HG03175 (cell line): ENCODE measurements around the gene WDR74.
"Not testable (repeated sequence)": the region's sequence is repeated elsewhere in the genome, so short reads cannot be mapped to it uniquely, and the experiment has no call there.

ENCODE experiments used
- ATAC-seq: cut with Tn5 transposase; IDR thresholded peaks from one replicate; pipeline ENCODE4 v1.9.1; 2021; ENCODE audit warnings: mild to moderate bottlenecking, moderate library complexity; ENCODE audit not compliant: unreplicated experiment

WDR74 gene

GRCh38 chr11:62842171-62842741 lies 2.9 kb upstream of the WDR74 start:
- no peak for ATAC-seq

DNA sequence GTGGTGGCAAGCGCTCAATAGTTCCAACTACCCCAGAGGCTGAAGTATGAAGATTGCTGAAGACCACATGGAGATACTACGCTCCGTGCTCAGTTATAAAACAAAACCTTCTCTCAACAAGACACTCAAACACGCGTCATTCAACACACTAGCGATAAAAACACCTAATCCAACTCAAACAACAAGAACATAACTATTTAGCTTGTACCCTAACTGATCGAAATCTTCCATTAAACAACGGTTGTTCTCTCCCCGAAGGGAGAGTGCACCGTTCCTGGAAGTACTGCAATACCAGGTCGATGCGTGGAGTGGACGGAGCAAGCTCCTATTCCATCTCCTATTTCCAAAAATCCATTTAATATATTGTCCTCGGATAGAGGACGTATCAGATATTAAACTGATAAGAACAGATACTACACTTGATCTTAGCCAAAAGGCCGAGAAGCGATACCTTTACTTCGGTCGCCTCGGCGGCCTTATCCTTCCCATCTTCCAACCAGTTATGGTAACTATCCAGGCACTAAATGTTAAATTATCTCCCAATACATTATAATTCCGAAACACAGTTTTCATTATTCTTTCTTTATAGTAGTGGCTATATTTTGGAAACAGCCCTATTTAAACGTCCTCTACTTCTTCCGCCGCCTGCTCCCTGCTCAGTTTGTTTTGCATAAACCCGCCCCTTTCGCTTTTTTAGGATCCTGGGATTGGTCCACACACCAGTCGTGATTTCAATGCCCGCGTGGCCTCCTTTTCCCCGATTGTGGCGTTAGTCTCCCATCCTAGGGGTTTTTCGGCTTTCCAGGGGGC lies 2.2 kb upstream of the WDR74 start:
- ATAC-seq: peak; percentile 62

DNA sequence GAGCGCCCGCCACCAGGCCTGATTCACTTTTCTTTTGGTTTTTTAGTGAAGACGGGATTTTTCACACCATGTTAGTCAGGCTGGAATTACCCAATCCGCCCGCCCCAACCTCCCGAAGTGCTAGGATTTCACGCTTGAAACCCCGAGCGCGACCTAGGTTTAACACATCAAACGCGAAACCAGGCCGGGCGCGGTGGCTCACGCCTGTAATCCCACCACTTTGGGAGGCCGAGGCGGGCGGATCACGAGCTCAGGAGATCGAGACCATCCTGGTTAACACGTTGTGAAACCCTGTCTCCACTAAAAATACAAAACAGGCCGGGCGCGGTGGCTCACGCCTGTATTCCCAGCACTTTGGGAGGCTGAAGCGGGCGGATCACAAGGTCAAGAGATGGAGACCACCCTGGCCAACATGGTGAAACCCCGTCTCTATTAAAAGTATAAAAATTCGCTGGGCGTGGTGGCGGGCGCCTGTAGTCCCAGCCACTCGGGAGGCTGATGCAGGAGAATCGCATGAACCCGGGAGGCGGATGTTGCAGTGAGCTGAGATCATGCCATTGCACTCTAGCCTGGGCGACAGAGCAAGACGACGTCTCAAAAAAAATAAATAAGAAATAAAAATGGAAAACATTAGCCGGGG lies 1.5 kb upstream of the WDR74 start:
- ATAC-seq: not testable (repeated sequence)

DNA sequence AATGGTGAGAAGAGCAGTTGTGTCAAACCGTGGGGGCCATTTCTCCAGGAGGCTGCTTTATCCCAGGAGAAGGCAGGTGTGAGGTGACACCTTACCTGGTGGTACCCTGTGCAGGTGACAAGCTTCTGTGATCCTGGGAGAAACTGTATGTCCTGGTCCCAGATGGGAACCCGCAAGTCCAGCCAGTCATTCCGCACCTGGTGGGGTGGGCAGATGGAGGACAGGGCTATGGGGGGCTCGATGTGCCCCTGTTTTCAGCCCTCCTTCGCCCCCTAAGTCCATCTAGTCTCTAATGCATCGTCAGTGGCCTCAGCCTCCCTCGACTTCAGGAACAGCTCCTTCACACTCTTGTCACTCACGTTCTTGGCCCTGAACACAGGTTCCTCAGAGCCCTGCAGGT lies 4.1 kb downstream of the WDR74 start:
- no peak for ATAC-seq

GRCh38 chr11:62832336-62833234 lies 6.8 kb downstream of the WDR74 start, which contains the start of gene TEX54:
TSS of gene TEX54 (minus strand) at chr11:62832841.
- ATAC-seq: peak; percentile 22

- ATAC-seq: peak; percentile 86
Observed at GRCh38 chr11:62831520-62832335, 7.7 kb downstream of the WDR74 start, which contains the start of gene STX5. TSS of gene STX5 (minus strand) at chr11:62832051. CDS start at chr11:62831243, 808 bp downstream.

- no peak for ATAC-seq
Observed at GRCh38 chr11:62830904-62831519, 8.4 kb downstream of the WDR74 start.

DNA sequence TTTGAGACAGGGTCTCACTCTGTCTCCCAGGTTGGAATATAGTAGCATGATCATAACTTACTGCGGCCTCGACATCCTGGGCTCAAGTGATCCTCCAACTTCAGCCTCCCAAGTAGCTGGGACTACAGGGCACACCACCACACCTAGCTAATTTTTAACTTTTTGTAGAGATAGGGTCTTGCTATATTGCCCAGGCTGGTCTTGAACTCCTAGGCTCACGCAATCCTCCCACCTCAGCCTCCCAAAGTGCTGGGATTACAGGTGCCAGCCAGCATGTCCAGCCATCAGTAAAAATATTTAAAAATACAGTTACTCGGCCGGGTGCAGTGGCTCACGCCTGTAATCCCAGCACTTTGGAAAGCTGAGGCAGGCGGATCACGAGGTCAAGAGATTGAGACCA lies 11.3 kb downstream of the WDR74 start:
- ATAC-seq: not testable (repeated sequence)

DNA sequence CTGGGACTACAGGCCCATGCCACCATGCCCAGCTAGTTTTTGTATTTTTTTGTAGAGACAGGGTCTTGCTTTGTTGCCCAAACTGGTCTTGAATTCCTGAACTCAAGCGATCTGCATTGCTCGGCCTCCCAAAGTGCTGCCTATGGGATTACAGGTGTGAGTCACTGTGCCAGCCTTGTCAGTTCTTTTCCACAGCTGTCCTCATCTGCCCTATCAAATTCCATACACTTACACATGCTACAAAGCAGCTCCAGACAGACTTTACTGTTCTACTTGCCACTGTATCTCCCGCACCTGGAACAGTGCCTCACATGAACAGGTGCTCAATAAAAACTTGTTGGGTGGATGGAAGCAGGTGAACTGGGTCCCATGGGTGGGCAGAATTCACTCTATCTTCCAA lies 15.7 kb downstream of the WDR74 start:
- no peak for ATAC-seq

DNA sequence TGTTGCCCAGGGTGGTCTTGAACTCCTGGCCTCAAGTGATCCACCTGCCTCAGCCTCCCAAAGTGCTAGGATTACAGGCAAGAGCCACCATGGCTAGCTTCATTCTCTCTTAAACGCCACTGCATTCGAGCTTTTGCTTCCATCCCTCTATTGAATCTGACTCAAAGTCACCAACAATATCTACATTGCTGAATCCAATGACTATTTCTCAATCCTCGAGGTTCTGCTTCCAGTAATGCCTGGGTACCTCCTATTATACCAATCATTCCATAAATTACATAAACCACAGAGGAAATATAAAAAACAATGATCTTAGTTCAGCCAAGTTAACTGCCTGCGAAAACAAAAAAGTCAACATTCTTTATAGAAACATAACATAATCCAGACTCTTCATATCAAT lies 22.3 kb downstream of the WDR74 start:
- no peak for ATAC-seq

- ATAC-seq: no peak
Observed at GRCh38 chr11:62816557-62816956, 22.8 kb downstream of the WDR74 start.

GRCh38 chr11:62811659-62812058 lies 27.7 kb downstream of the WDR74 start:
- no peak for ATAC-seq

DNA sequence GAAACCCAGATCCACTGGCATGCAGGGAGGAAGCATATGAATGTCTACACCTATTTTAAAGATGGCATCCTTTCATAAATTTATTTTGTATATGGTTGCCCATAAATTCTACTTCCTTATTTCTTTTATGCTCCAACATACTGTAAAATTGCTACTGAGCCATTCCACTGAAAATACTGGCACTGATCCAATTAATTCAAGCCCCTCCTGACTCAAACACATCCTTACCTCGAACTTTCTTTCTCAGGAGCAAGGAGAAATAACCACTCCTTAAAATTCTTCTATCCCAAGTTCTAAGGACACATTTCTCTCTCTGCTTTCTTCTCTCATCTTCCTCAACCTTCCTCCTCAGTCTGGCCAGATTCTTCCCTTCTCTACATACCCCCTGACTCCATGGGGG lies 28.6 kb downstream of the WDR74 start:
- ATAC-seq: no peak

GRCh38 chr11:62806611-62807121 lies 32.7 kb downstream of the WDR74 start:
- no peak for ATAC-seq

- no peak for ATAC-seq
Observed at GRCh38 chr11:62805961-62806441, 33.4 kb downstream of the WDR74 start.

DNA sequence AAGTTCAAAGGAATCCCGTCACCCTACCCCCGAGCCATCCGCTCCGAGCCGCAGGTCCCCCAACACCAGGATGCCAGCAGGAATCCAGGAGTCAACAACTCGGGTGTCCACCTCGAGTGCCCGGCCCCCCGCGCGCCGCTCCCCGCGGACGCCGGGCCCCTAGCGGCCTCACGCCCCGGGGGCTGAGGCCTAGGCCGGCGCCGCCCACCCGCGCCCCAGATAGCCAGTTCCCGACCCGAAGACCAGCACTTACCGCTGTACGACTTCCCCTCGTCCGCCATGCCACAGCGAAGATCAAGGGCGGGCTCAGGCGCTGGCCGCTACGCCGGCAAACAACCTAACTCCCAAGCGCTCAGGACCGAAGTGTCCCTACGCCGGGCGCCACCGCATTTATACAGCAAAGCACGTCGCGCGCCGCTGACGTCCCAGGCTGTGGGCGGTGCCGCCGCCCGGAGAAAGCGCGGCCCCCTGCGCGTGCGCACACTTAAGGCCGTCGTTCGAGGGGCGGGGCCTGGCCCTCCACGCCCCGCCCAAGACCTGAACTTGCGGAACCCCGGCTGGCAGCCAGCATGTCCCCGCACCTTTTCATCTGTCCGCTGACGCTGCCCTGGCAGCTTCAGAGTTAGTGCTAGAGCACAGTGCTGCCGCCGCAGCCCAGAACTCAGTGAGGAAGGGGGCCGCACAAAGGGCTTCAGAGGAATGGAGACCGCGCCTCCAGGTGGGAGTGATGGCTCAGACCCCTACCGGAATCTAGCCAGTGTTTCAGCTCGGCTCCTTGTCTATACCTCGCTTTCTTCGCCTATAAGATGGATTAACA lies 34.1 kb downstream of the WDR74 start, which contains the start of gene NXF1:
Gene NXF1 (minus strand): TSS at position 365 of the 817 bp plus-strand sequence. CDS start 84 bp downstream, at position 281.
- ATAC-seq: peak; percentile 82

DNA sequence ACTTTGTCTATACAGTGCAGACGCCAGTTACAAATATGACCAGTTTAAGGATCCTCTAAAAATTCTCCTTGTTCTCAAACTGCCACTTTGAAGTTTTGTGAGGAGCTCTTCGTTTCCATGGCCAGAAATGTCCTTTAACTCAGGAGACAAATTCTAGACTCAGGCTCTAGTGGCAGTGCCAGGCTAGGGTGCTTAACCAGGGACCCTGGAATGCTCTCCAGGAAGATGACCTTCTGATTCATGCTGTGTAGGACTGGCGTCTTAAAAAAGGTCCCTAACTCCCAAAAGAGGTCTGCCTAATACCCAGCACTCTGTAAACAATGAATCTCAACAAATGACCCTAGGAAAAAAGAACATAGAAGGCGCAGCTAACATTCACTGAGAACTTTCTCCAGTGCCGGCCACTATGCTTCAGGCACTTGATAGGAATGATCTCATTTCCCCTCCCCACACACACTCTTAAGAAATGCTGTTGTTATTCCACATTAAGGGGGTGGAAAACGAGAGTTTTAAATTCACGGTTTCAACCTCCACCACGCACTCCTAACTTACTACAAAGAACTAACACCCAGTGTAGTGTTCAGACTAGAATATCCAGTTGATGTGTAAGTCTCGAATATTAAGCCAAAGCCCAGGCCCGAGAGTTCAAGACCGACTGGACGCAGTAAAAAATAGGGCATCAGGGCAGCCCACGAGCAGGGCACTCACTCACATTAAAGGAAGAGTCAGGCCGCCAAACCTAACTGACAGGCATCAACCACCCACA lies 34.9 kb downstream of the WDR74 start:
- ATAC-seq: no peak
